Right lobe of liver (tissue), 6 donors: ENCODE results near the gene ZNF691. TPM values are rescaled to one million over a fixed set of nuclear protein-coding genes. Genes with fewer than 3 reads are reported as not detected.
A peak's percentile ranks its signal among the peaks of the same experiment; 100 is the strongest.

Experiments used
- ATAC-seq, 4 donors: fragments of 200-7000 bp; cut with Tn5 transposase; one replicate each; pipeline ENCODE4 v1.9.1; 2020; ENCODE audit warnings: mild to moderate bottlenecking in 4 of 4, moderate library complexity in 4 of 4
- DNase-seq, 3 donors: peaks; one replicate each; pipeline ENCODE4 v3.0.0-alpha.2; 2020
- H3K27ac ChIP-seq, 3 donors: fragments of 200-600 bp; one replicate each; pipeline ENCODE4 v1.8.0; 2022
- H3K27me3 ChIP-seq, 2 donors: fragments of 200-600 bp; one replicate each; pipeline ENCODE4 v1.8.0; 2022
- H3K36me3 ChIP-seq, 4 donors: fragments of 200-600 bp; sonication (generic) in 1 of 4; one replicate each; pipeline versions ENCODE4 v1.5.1 to v1.8.0; 2017 to 2022; ENCODE audit warnings: control low read depth in 1 of 4
- H3K4me1 ChIP-seq, 4 donors: fragments of 200-600 bp; sonication (generic) in 1 of 4; one replicate each; pipeline versions ENCODE4 v1.5.1 to v1.8.0; 2017 to 2022; ENCODE audit warnings: control low read depth in 1 of 4
- H3K4me3 ChIP-seq, 3 donors: fragments of 200-600 bp; one replicate each; pipeline ENCODE4 v1.8.0; 2022
- H3K9me3 ChIP-seq, 4 donors: fragments of 200-600 bp; sonication (generic) in 1 of 4; one replicate each; pipeline versions ENCODE4 v1.5.1 to v1.8.0; 2017 to 2022; ENCODE audit warnings: control low read depth in 1 of 4
- POLR2A ChIP-seq: fragments of 450-650 bp; IDR thresholded peaks from one replicate; pipeline ENCODE4 v1.6.1; 2017; ENCODE audit warnings: antibody characterized with exemption, mild to moderate bottlenecking
- WGBS: methylation state at CpG from one replicate; pipeline ENCODE4 v1.1.6; 2018; ENCODE audit warnings: low coverage, low lambda C conversion rate; ENCODE audit not compliant: insufficient coverage; ENCODE audit errors: missing lambda C conversion rate; 5-methylcytosine and 5-hydroxymethylcytosine counted together
- intact Hi-C, 2 donors: fragments of 100-400 bp; cut with DNase I; formaldehyde crosslinking; loops; one replicate each; pipeline versions ENCODE4 v1.11.2 to v1.14.1; 2022
- long read RNA-seq: library from polyadenylated mRNA; unstranded; transcript quantifications from one replicate; pipeline ENCODE4 v2.0.0, GENCODE V29; 2019
- total RNA-seq, 6 experiments: library from RNA; depleted of rRNA in 2 of 6; stranded (reverse); fragments of >200 nt in 2 of 6; fragmentation: NEBNext Ultra II Directional in 3 of 6; extraction: Animal tissue kit (Norgen Biotek cat#: 25700) in 3 of 6; gene quantifications; one replicate each; pipeline versions ENCODE4 v1.1.0 to v1.2.4, GENCODE V29; 2016 to 2023
- TF ChIP-seq, protein P1 (sequence below), 4 donors: fragments of 200-600 bp in 3 of 4; fragments of 450-650 bp in 1 of 4; IDR thresholded peaks; one replicate each; pipeline versions ENCODE4 v1.5.1 to v1.8.0; 2016 to 2022; ENCODE audit warnings: antibody characterized with exemption in 4 of 4, mild to moderate bottlenecking in 2 of 4
- donor health status: DM: no; HTN: yes; CAD: no.
- donor health status: DM: no; HTN: no; CAD: no.
- donor health status: DM: no; HTN: no; CAD: no.
- donor health status: DM: no; HTN: yes; CAD: no.
- donor health status: DM: no; HTN: yes; CAD: no.

ZNF691 gene, protein sequence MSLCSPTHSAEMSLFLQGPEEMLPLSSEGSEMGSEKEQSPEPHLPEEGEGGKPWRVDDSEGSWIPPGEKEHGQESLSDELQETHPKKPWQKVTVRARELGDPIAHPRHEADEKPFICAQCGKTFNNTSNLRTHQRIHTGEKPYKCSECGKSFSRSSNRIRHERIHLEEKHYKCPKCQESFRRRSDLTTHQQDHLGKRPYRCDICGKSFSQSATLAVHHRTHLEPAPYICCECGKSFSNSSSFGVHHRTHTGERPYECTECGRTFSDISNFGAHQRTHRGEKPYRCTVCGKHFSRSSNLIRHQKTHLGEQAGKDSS
- total RNA-seq = 1 to 10 TPM; 5.0 to 9.5 (median 7.2) TPM
- long read RNA-seq, partial matches to known transcripts = 0 of 4 reads
- long read RNA-seq, other reads (novel, unspliced or antisense) = 0 of 4 reads

DNA sequence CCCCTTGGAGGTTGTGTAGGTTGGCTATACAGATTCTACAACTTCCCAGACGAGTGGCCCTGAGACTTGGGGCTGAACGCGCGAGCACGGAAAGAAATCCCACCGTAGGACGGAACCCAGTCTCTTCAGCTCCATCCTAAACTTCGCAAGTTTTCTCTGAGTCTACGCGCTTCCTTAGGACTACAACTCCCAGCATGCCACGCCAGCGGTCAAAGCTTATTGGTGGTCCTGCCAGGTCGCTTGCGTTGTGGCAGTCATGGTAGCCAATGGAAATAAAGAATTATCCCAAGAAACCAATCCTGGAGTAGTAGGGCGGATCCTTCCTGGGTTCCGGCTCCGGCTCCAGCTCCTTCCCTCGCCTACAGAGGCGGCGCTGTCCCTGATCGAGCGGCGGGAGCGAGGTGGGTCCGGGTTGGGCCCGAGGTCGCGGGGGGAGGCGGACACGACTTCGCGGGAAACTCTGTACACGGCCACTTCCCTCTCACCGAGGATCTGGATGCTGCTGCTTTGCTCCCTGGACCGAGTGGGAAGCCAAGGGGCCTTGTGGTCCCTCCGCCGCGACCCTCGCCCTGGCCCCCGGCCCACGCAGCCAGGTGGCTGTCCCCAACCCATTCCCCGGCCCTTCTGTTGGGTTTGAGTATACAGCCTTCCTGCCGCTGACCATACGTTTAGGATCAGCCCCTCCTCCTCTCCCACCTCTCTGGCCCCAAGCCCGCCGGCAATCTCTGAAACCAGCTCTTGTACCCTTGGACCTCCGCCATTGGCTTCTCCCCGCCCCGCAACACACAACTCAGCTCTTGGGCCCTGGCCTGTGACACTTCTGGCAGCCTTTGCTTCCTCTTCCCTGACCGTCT lies at the start of gene ZNF691:
ZNF691 (plus strand) TSS at position 357 of the 854 bp plus-strand sequence. CDS start 3,046 bp downstream, outside the sequence.
- peak within 1 kb of the TSS; percentile 75 to 86 (median 85) for H3K27ac ChIP-seq
- 1% methylated on average over 27 of the region's 50 CpGs for WGBS
- peak; percentile 96 to 99 (median 98) for ATAC-seq
- no peaks in the 10 kb centered on the region for H3K9me3 ChIP-seq
- H3K36me3 ChIP-seq = peaks cover 0 to 19% (median 6%) of the 10 kb centered on the region in 4 donors
- peak; percentile 92 to 95 (median 94) for DNase-seq
- intact Hi-C loops = no loop called here
- H3K4me1 ChIP-seq = peaks cover 0 to 20% (median 4%) of the 10 kb centered on the region in 4 donors
- H3K27me3 ChIP-seq = no peaks in the 10 kb centered on the region
- peak within 1 kb of the TSS; percentile 90 to 97 (median 94) for H3K4me3 ChIP-seq
- TF ChIP-seq, protein P1, sequence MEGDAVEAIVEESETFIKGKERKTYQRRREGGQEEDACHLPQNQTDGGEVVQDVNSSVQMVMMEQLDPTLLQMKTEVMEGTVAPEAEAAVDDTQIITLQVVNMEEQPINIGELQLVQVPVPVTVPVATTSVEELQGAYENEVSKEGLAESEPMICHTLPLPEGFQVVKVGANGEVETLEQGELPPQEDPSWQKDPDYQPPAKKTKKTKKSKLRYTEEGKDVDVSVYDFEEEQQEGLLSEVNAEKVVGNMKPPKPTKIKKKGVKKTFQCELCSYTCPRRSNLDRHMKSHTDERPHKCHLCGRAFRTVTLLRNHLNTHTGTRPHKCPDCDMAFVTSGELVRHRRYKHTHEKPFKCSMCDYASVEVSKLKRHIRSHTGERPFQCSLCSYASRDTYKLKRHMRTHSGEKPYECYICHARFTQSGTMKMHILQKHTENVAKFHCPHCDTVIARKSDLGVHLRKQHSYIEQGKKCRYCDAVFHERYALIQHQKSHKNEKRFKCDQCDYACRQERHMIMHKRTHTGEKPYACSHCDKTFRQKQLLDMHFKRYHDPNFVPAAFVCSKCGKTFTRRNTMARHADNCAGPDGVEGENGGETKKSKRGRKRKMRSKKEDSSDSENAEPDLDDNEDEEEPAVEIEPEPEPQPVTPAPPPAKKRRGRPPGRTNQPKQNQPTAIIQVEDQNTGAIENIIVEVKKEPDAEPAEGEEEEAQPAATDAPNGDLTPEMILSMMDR (IDR thresholded peaks at IDR 0.05) = peak in 3 of 4 donors; percentile 38 to 50 (median 44)
- TF ChIP-seq POLR2A = peak; percentile 79

DNA sequence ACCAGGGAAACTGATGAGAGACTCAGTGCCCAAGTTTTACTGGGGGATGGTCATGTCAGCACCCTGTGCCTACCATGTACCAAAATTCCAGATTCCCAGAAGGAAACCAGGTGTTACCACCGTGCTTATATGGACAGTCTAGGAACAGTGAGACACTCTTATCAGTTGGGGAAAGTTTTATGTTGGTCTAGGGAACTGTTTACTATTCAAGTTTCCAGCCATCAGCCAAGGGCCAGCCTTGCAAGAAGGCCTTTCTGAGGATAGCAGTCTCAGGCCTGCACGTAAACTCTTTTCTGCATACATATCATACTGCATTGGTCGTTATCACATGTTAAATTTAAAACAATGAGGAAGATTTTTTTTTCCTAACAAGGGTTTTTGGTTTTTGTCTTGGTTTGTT lies 49.0 kb upstream of the ZNF691 start:
- WGBS = 85% methylated on average over 3 of the region's 3 CpGs
- no peaks in the 10 kb centered on the region for H3K36me3 ChIP-seq
- H3K27ac ChIP-seq = no peak overlapping the region
- no peaks in the 10 kb centered on the region for H3K9me3 ChIP-seq
- TF ChIP-seq, protein P1 (IDR thresholded peaks at IDR 0.05) = no peak
- no peak for TF ChIP-seq POLR2A
- no peaks in the 10 kb centered on the region for H3K27me3 ChIP-seq
- ATAC-seq (no peak), DNase-seq (no peak)
- H3K4me1 ChIP-seq = no peaks in the 10 kb centered on the region
- no peak overlapping the region for H3K4me3 ChIP-seq
- intact Hi-C loops = no loop called here

DNA sequence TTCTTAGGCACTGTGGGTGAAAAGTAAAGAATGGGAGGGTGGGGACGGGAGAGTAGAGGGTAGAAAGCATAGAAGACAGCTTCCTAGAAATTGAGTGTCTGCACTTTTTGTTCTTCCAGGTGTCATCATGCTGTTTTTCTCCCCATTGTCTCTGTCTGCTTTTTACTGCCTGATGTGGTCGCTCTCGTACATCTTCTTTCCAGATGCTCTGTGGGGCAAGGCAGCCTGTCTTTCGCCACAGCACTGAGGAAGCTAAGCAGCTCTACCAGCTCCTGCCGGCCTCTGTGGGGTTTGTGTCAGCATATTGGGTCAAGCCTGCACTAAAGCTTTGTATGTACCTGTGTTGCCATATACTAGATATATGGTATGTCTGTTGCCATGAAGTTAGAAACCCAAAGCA lies 48.4 kb upstream of the ZNF691 start:
- Histone ChIP-seq H3K9me3 (no peaks in the 10 kb centered on the region), H3K27ac (no peak overlapping the region), H3K36me3 (no peaks in the 10 kb centered on the region), H3K27me3 (no peaks in the 10 kb centered on the region), H3K4me1 (no peaks in the 10 kb centered on the region), H3K4me3 (no peak overlapping the region)
- DNase-seq (no peak), ATAC-seq (no peak)
- intact Hi-C loops = no loop called here
- WGBS = 84% methylated on average over 4 of the region's 5 CpGs
- TF ChIP-seq, protein P1 (IDR thresholded peaks at IDR 0.05) = no peak
- TF ChIP-seq POLR2A = no peak

DNA sequence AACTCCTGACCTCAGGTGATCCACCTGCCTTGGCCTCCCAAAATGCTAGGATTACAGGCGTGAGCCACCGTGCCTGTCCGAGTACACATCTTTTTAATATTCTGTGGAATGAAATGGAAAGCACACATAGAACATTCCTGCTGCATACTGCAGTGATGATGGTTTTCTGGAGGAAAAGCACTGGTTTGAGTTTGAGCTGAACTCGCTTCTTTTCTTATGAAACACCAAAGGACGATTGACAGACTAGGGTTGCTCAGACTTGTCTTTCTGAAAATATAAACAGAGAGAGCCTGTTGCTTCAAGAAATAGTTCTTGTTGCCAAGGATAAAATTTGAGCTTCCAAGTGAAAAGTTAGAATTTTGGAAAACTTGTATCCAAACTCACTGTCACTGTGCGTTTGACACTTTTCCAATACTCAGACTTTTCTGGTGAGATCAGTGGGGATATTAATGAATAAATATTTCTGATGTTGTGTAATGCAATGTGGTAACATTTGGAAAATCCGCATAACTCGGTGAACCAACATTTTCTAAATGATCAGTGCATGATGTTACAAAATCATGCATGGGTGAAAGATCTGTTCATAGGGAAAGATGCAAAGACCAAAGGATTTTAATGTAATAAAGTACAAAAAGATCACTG lies 44.5 kb upstream of the ZNF691 start:
- intact Hi-C loops = no loop called here
- no peak for DNase-seq
- no peak overlapping the region for H3K4me3 ChIP-seq
- no peak overlapping the region for H3K27ac ChIP-seq
- WGBS = 64% methylated on average over 6 of the region's 8 CpGs
- H3K27me3 ChIP-seq = no peaks in the 10 kb centered on the region
- no peaks in the 10 kb centered on the region for H3K9me3 ChIP-seq
- ATAC-seq = no peak
- no peaks in the 10 kb centered on the region for H3K4me1 ChIP-seq
- TF ChIP-seq, protein P1 (IDR thresholded peaks at IDR 0.05) = no peak
- TF ChIP-seq POLR2A = no peak
- H3K36me3 ChIP-seq = no peaks in the 10 kb centered on the region
